ENCODE results near the gene CDKN1A.

The CDKN1A gene

DNA sequence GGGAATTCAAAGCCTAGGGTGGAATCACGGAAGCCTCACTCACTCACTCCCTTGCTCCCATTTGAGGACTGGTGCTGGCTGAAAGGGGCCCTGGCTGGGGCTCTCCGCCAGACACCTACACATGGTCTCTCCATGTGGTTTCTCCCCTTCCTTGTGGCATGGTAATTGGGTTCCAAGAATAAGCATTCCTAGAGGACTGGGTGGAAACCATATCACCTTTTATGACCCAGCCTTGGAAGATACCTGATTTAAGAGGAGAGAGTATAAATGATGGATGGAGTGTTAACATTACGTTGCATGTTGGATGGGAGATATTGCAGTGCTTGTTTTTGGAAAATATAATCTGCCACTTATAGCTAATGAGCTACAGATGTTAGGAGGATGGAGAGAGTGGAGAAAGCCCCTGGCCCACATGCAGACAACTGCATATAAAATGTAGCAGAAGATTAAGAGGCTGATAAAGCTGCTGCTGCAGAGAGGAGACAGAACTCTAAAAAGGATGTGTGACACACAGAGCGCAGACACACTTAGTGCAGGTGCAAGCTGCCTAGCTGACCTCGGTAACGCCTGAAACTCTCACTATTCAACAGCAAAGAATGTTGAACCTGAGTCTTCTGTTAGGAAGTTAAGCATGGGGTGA is 23.3 kb upstream of the CDKN1A start:
- no peak for DNase-seq (ENCODE audit: low read depth in 2 of 3, low spot score in 2 of 3)

- no peak for DNase-seq (ENCODE audit: low read depth in 2 of 3, low spot score in 2 of 3)
Measured at GRCh38 chr6:36656441-36656840, 22.1 kb upstream of the CDKN1A start.

DNA sequence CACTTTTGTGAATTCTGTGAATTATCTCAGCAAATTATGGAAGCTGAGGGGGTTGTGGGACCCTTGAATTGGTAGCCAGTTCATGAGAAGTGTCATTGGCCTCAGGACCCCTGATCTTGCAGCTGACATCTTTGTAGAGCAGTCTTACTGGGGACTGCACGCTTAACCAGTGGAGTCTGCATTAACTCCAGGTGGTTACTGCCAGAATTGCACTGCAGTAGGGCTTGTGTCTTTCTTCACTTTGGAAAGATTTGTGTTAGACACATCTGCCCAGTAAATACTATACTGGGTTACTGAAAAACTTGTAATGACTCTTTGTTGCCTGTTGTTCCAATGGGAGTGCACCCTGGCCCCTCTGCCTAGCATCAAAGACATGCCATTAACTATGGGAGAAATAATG is 21.2 kb upstream of the CDKN1A start:
- DNase-seq (ENCODE audit: low read depth in 2 of 3, low spot score in 2 of 3), result no peak

GRCh38 chr6:36657942-36658544 is 20.5 kb upstream of the CDKN1A start:
- DNase-seq (ENCODE audit: low read depth in 2 of 3, low spot score in 2 of 3), result no peak

GRCh38 chr6:36659271-36659670 is 19.2 kb upstream of the CDKN1A start:
- DNase-seq (ENCODE audit: low read depth in 2 of 3, low spot score in 2 of 3), result no peak

GRCh38 chr6:36660771-36661471 is 17.6 kb upstream of the CDKN1A start:
- DNase-seq (ENCODE audit: low read depth in 2 of 3, low spot score in 2 of 3), result no peak

DNA sequence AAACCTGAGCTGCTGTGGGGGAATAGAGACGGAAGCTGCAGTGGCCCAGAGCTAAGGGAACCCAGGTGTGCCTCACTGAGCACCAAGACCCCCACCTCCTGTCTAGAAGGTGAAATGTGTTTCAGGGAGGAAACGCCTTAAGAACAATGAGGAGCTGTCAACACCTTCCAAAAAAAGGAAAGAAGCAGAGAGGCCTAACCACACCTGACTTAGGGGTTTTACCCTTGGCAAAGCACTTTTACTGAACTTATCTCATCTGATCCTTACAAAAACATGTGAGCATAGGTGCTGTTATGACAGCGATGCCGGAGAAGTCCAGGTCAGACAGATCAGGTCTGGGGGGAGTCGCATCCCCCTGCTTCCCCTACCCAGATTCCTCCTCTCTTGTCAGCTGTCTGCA is 16.1 kb upstream of the CDKN1A start:
- DNase-seq (ENCODE audit: low read depth in 2 of 3, low spot score in 2 of 3), result no peak

DNA sequence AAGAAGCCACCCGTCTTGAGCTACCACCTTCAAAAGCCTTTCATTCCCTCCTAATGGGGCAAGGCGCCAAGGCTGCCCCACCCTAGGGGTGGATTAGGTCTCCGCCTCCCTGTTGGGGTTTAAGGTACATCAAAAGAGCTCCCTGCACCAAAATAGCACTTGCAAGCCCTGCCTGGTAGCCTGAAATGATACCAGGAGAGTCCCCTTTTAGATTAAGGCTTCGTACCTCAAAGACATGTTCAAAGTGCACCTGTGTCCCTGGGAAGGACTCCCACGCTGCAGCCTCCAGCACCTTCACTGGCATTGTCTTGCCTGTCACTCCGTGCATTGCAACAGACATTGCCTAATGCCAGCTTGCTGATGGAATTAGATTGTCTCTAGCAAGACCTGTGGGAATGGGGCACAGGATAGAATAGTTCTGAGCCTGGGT is 15.7 kb upstream of the CDKN1A start:
- DNase-seq (ENCODE audit: low read depth in 2 of 3, low spot score in 2 of 3), result no peak

GRCh38 chr6:36663504-36664446 is 14.7 kb upstream of the CDKN1A start:
- DNase-seq (ENCODE audit: low read depth in 2 of 3, low spot score in 2 of 3), result no peak

DNA sequence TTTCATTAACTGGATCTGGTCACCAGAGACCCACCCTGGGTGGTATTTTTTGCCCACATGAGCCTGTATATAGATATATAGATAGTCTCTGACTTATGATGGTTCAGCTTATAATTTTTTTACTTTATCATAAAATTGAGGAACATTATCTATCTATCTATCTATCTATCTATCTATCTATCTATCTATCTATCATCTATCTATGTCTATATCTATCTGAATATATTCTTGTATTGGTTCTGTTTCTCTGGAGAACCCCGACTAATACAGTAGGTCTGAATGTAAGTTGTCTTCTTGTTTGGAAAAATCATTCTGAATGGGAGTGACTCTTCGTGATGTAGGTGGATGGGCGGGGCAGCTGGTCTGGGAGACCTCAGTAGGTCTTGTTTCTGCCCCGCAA is 13.3 kb upstream of the CDKN1A start:
- no peak for DNase-seq (ENCODE audit: low read depth in 2 of 3, low spot score in 2 of 3)

- no peak for DNase-seq (ENCODE audit: low read depth in 2 of 3, low spot score in 2 of 3)
Measured at GRCh38 chr6:36666287-36666686, 12.2 kb upstream of the CDKN1A start.

DNA sequence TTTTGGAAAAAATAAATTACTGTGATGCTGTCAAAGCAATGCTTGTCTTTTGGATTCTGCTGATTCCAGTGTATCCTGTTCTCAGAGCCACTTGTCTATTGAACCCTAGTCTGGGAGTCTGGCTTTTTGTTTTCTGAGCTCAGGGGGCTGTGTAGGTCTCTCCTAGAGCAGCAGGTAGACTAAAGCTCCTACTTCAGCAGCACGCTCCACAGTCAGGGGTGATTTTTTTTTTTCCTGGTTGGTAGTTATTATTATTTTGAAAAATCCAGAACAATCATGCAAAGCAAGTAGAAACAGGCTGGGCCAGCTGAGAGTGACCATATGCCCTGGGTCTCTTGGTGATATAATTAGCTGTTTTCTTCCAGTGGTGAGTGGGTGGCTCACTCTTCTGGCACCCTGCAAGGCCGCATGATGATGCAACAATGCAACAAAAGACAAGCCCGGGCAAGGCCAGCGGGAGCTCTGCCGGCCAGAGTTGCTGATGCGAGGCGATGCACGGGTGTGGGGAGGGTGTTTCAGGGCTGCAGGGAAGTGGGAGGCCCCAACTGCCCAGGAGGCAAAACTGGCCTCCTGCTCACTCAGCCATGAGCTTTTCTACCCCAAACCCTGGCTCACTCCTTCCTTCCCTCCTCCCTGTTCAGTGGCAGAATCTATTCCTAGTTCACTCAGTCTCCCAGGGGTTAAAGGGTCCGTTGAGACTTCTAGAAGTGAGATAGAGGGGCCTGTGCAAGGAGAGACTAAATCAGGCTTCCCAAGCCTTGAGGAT is 11.5 kb upstream of the CDKN1A start:
- no peak for DNase-seq (ENCODE audit: low read depth in 2 of 3, low spot score in 2 of 3)

- DNase-seq (ENCODE audit: low read depth in 2 of 3, low spot score in 2 of 3), result no peak
Measured at GRCh38 chr6:36668591-36668990, 9.9 kb upstream of the CDKN1A start.

- DNase-seq (ENCODE audit: low read depth in 2 of 3, low spot score in 2 of 3), result no peak
Measured at GRCh38 chr6:36669002-36669401, 9.5 kb upstream of the CDKN1A start.

DNA sequence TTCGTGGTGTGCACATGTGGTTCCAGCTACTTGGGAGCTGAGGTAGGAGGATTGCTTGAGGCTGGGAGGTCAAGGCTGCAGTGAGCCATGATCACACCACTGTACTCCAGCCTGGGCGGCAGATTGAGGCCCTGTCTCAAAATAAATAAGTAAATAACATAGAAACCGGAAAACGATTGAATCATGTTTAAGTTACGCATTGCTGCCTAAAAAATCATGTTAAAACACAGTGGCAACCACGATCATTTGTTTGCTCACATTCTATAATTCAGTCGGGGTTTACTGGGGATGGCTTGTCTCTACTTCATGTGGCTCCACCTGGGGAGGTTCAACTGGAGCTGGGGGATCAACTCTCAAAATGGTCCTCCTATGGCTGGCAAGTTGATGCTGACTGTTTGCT is 8.2 kb upstream of the CDKN1A start:
- no peak for DNase-seq (ENCODE audit: low read depth in 2 of 3, low spot score in 2 of 3)

DNA sequence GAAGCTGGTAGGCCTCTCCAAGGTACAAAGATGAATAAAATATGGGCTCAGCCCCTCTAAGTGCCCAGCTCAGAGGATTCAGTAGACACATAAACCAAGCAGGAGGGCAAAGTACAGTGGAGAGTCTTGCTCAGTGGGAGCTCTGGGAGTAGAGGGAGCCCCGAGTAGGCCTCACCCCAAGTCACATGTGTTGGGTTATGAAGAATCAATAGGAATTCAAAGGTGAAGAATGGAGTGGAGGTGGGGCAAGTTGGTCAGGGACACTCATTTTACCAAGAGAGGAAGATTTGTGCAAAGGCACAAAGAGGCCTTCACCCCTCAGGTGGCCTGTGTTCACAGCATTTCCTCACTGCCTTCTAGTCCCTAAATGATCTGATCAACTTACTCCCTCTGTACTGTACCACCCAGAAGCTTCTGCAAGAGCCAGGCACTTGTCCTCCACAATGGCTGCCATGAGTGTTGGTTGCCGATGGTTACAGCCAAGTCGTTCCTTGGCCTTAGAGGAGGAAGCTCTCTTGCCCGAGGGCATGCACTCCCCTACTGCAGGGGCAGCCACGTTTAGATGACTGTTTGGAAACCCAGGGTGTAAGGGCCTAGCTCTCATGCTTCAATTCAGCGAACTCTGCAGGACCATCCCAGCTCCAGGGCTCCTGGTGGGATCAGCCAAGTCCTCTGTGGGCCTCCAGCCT is 6.7 kb upstream of the CDKN1A start:
- no peak for DNase-seq (ENCODE audit: low read depth in 2 of 3, low spot score in 2 of 3)

DNA sequence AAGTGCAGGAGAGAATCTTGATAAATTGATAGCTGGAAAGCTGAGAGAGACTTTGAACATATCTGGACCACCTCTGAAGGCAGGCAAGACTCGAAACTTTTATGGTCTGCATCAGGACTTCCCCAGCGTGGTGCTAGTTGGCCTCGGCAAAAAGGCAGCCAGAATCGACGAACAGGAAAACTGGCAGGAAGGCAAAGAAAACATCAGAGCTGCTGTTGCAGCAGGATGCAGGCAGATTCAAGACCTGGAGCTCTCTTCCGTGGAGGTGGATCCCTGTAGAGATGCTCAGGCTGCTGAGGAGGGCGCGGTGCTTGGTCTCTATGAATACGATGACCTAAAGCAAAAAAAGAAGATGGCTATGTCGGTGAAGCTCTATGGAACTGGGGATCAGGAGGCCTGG is 4.6 kb upstream of the CDKN1A start:
- no peak for DNase-seq (ENCODE audit: low read depth in 2 of 3, low spot score in 2 of 3)

DNA sequence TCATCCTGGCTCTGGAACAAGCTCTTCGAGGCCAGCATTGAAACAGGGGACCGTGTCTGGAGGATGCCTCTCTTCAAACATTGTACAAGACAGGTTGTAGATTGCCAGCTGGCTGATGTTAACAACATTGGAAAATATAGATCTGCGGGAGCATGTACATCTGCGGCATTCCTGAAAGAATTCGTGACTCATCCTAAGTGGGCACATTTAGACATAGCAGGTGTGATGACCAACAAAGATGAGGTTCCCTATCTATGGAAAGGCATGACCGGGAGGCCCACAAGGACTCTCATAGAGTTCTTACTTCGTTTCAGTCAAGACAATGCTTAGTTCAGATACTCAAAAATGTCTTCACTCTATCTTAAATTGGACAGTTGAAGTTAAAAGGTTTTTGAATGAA is 3.6 kb upstream of the CDKN1A start:
- DNase-seq (ENCODE audit: low read depth in 2 of 3, low spot score in 2 of 3), result no peak

DNA sequence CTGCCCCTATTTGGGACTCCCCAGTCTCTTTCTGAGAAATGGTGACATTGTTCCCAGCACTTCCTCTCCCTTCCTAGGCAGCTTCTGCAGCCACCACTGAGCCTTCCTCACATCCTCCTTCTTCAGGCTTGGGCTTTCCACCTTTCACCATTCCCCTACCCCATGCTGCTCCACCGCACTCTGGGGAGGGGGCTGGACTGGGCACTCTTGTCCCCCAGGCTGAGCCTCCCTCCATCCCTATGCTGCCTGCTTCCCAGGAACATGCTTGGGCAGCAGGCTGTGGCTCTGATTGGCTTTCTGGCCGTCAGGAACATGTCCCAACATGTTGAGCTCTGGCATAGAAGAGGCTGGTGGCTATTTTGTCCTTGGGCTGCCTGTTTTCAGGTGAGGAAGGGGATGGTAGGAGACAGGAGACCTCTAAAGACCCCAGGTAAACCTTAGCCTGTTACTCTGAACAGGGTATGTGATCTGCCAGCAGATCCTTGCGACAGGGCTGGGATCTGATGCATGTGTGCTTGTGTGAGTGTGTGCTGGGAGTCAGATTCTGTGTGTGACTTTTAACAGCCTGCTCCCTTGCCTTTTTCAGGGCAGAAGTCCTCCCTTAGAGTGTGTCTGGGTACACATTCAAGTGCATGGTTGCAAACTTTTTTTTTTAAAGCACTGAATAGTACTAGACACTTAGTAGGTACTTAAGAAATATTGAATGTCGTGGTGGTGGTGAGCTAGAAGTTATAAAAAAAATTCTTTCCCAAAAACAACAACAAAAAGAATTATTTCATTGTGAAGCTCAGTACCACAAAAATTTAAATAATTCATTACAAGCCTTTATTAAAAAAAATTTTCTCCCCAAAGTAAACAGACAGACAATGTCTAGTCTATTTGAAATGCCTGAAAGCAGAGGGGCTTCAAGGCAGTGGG is 2.1 kb upstream of the CDKN1A start:
- no peak for DNase-seq (ENCODE audit: low read depth in 2 of 3, low spot score in 2 of 3)
